Naive thymus-derived CD8-positive, alpha-beta T cell (primary cell): Measurements from ENCODE around the gene RRM1. TPM values are rescaled to one million over a fixed set of nuclear protein-coding genes. Genes with fewer than 3 reads are reported as not detected.
"Not testable (repeated sequence)": the region's sequence is repeated elsewhere in the genome, so short reads cannot be mapped to it uniquely, and the experiment has no call there.

Source experiments
- ATAC-seq, 2 donors: fragments of 150-1000 bp; cut with Tn5 transposase in 1 of 2; sonication (Bioruptor Pico), chemical (Tn5 transposase) in 1 of 2; 1 replicate in 1 of 2; 2 replicates in 1 of 2; pipeline ENCODE4 v1.10.0; 2021; ENCODE audit warnings: mild to moderate bottlenecking in 2 of 2, moderate library complexity in 2 of 2
- POLR2A ChIA-PET: fragments of 350-600 bp; sonication (Branson Sonifier 250); formaldehyde crosslinking; loops from one replicate; lab custom pipeline; 2021; ENCODE audit warnings: antibody characterized with exemption; lab: Charles Lee
- DNase-seq, 10 donors: peaks; one replicate each; pipeline versions ENCODE4 v3.0.0 to v3.0.0-alpha.2; 2020 to 2022
- H3K27ac Mint-ChIP-seq, 10 donors: one replicate each; pipeline ENCODE4 v1.8.0; 2020 to 2022; ENCODE audit warnings: mild to moderate bottlenecking in 10 of 10, mixed read lengths in 10 of 10, moderate library complexity in 4 of 10, inconsistent platforms in 1 of 10
- H3K27me3 Mint-ChIP-seq, 5 donors: one replicate each; pipeline ENCODE4 v1.8.0; 2021 to 2022; ENCODE audit warnings: mixed read lengths in 5 of 5
- H3K36me3 Mint-ChIP-seq, 3 donors: one replicate each; pipeline ENCODE4 v1.8.0; 2020 to 2022; ENCODE audit warnings: mixed read lengths in 3 of 3, mild to moderate bottlenecking in 2 of 3, inconsistent platforms in 1 of 3
- H3K4me1 Mint-ChIP-seq, 4 donors: one replicate each; pipeline ENCODE4 v1.8.0; 2021 to 2022; ENCODE audit warnings: mixed read lengths in 4 of 4
- H3K4me3 Mint-ChIP-seq, 10 donors: one replicate each; pipeline ENCODE4 v1.8.0; 2020 to 2022; ENCODE audit warnings: mild to moderate bottlenecking in 10 of 10, mixed read lengths in 10 of 10, moderate library complexity in 6 of 10, inconsistent platforms in 1 of 10
- H3K9me3 Mint-ChIP-seq, 9 donors: one replicate each; pipeline ENCODE4 v1.8.0; 2020 to 2022; ENCODE audit warnings: mixed read lengths in 9 of 9, mild to moderate bottlenecking in 3 of 9, inconsistent platforms in 1 of 9, moderate library complexity in 1 of 9
- polyA plus RNA-seq, 3 donors: library from polyadenylated mRNA; unstranded; fragments of 300-500 nt; fragmentation: Illumina TruSeq; gene quantifications; one replicate each; pipeline ENCODE4 v1.2.3, GENCODE V29; 2021
- total RNA-seq, 8 experiments: library from RNA in 2 of 8; stranded (reverse) in 2 of 8; gene quantifications; one replicate each; pipeline ENCODE4 v1.2.3 and lab custom pipeline; 2021 to 2026

The RRM1 gene
- total and polyA plus RNA-seq, 5 experiments from 2014 or later: 22.6 to 39.3 (median 27.0) TPM

DNA sequence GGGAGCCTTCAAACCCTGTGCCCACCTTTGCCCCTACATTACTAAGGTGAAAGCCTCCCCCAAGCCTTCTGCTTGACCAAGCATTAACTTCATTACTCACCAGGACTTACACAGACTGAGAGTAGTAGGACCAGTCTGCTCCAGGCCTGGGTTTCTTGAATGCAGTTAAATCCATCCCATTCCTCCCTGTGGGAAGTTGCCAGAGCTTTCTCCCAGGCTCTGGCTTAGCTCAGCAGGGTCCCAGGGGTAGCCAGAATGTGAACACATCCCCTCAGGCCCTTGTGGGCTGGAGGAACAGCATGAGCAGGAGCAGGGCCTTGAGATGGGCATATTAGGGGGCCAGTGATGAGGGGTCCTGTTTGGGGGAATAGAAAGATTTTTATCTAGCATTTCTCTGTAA, 59.9 kb downstream of the RRM1 start:
- H3K27ac Mint-ChIP-seq: no peak overlapping the region

DNA sequence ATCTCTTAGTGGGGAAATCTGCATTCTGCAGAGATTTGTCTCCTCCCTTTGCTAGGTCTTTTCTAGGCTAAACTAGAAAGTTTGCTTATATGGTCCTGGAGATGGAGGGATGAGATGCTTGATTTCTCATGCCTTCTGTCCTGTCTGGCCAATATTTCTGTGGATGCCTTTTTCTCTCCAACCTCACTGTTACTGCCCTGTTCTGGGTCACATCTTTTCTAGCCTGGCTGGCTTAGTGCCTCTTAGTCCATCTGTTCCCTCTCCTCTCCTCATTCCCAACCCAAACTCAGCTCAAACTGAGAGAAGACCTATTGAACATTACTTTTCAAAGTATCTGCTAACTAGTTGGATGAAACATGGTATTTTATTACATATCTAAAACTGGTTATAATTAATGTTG, 62.0 kb downstream of the RRM1 start:
- Mint-ChIP-seq H3K4me1 (no peaks in the 10 kb centered on the region), H3K27ac (no peak overlapping the region), H3K27me3 (peaks cover 0 to 5% (median 2%) of the 10 kb centered on the region in 5 donors), H3K4me3 (no peak overlapping the region), H3K9me3 (peaks cover 0 to 4% (median 0%) of the 10 kb centered on the region in 9 donors), H3K36me3 (peaks cover 0 to 2% (median 0%) of the 10 kb centered on the region in 3 donors)
- no peak for ATAC-seq
- POLR2A ChIA-PET: no interaction called here
- no peak for DNase-seq

More for the DNA sequence above, 59.9 kb downstream of the RRM1 start:
- Mint-ChIP-seq H3K4me1 (no peaks in the 10 kb centered on the region), H3K36me3 (peaks cover 0 to 2% (median 0%) of the 10 kb centered on the region in 3 donors), H3K27me3 (peaks cover 0 to 5% (median 2%) of the 10 kb centered on the region in 5 donors), H3K4me3 (no peak overlapping the region), H3K9me3 (peaks cover 0 to 4% (median 0%) of the 10 kb centered on the region in 9 donors)
- DNase-seq (no peak), ATAC-seq (no peak)
- POLR2A ChIA-PET: no interaction called here

DNA sequence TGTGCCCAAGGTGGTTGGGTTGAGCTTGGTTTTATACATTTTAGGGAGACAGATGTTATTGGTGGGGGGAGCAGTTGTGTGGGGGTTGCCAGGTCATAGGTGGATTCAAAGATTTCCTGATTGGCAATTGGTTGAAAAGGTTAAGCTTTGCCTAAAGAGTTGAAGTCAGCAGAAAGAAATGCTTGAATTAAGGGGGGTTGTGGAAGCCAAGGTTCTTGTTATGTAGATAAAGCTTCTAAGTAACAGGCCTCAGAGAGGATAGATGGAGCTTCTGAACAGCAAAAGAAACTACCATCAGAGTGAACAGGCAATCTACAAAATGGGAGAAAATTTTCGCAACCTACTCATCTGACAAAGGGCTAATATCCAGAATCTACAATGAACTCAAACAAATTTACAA, 64.2 kb downstream of the RRM1 start:
- H3K4me3 Mint-ChIP-seq, POLR2A ChIA-PET, DNase-seq, ATAC-seq, H3K27ac Mint-ChIP-seq, H3K4me1 Mint-ChIP-seq, H3K36me3 Mint-ChIP-seq, H3K9me3 Mint-ChIP-seq, H3K27me3 Mint-ChIP-seq: not testable (repeated sequence)

DNA sequence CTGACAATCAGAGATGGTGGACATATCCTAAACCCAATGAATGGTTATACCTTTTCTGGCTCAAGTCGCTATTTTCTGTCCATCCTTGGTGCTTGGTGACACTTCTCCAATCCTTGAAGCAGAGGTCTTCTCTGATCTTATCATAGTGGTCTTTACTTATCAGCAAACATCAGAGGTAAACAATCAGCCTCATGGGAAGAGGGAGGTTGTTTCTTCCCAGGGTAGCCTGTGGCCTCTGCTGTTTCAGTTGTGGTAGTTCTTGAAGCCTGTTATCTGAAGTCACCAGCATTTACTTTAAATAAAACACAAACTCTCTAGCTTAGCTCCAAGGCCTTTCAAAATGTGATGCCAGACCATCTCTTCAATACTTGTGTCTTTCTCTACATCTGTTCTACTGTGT, 66.7 kb downstream of the RRM1 start:
- H3K4me3 Mint-ChIP-seq: no peak overlapping the region
- peaks cover 0 to 2% (median 0%) of the 10 kb centered on the region in 3 donors for H3K36me3 Mint-ChIP-seq
- no peak for ATAC-seq
- H3K9me3 Mint-ChIP-seq: peaks cover 0 to 4% (median 0%) of the 10 kb centered on the region in 9 donors
- POLR2A ChIA-PET: no interaction called here
- H3K27ac Mint-ChIP-seq: no peak overlapping the region
- no peaks in the 10 kb centered on the region for H3K4me1 Mint-ChIP-seq
- no peak for DNase-seq
- H3K27me3 Mint-ChIP-seq: peaks cover 0 to 12% (median 3%) of the 10 kb centered on the region in 5 donors

DNA sequence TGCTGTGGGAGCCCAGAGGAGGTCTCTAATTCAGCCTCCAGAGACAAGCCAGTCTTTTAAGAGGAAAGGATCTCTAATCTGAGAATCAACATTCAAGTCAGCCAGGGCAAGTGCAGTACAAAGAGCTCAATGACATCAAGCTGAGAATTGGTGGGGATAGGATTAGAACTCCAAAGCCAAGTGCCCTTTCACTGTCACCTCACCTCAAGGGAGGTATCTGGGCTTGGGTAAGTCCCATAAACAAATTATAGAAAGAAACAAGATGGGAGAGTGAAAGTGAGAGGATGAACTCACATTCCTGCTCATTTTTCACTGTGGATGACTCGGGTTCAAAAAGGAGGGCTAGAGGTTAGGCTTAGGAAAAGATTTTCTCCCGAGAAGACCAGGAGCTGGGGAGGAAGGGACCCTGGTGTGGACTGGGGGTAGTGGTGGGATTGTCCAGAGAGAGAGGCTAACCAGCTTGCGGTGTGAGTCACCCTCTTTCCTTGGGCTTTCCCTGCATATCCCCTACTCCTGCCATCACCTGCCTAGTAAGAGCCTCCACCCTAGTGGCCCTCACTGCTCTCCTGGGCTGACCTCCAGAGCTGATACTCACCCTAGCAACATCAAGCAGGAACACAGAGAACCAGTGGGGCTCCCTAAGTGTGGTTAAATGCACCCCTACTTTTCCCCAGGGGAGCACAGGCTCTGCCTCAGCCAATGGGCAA, 70.4 kb downstream of the RRM1 start:
- H3K4me3 Mint-ChIP-seq: no peak overlapping the region
- H3K27ac Mint-ChIP-seq: no peak overlapping the region
- H3K36me3 Mint-ChIP-seq: no peaks in the 10 kb centered on the region
- POLR2A ChIA-PET: no interaction called here
- DNase-seq (no peak), ATAC-seq (no peak)
- no peaks in the 10 kb centered on the region for H3K4me1 Mint-ChIP-seq
- H3K9me3 Mint-ChIP-seq: no peaks in the 10 kb centered on the region
- H3K27me3 Mint-ChIP-seq: peaks cover 0 to 14% (median 3%) of the 10 kb centered on the region in 5 donors

DNA sequence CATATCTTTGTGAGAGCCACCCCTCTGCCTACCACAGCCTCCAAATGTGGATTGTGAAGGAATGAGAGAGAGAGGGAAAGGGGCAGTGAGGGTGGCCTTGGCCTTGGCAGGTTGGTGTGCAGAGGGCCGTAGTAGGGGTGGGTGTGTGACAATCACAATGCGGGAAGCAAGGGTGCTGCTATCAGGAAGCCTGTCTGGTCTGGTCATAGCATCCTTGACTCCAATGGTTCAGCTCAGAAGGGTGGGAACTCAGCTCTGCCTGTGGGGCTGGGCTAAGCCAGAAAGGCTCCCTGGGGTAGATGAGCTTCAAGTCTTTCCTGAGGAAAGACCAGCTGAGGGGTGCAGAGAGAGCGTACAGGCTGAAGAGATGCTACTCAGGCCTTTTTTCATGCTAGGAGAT, 72.7 kb downstream of the RRM1 start:
- ATAC-seq (no peak), DNase-seq (no peak)
- Mint-ChIP-seq H3K27ac (no peak overlapping the region), H3K4me3 (no peak overlapping the region), H3K36me3 (no peaks in the 10 kb centered on the region), H3K4me1 (no peaks in the 10 kb centered on the region), H3K9me3 (no peaks in the 10 kb centered on the region), H3K27me3 (peaks cover 0 to 14% (median 3%) of the 10 kb centered on the region in 5 donors)
- POLR2A ChIA-PET: no interaction called here

DNA sequence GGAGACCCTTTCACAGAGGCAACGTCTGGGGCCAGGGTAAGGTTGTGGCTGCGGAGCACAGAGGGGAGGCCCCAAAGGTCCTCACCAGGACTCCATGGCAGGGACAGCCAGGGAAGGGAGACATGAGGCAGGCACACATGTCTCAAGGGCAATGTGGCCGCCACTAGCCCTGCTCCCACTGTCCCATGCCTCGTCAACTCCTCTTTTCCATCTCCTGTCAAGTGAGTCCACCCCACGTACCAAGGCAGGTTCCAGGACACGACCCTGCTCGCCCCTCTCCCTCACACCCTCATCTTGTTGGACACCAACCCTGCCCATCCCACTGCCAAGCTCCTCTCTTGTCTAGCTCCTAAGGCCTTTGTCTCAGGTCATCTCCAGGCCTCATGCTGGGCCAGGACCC, 73.2 kb downstream of the RRM1 start:
- no peak overlapping the region for H3K4me3 Mint-ChIP-seq
- ATAC-seq (no peak), DNase-seq (no peak)
- no peak overlapping the region for H3K27ac Mint-ChIP-seq
- peaks cover 0 to 14% (median 3%) of the 10 kb centered on the region in 5 donors for H3K27me3 Mint-ChIP-seq
- no peaks in the 10 kb centered on the region for H3K36me3 Mint-ChIP-seq
- POLR2A ChIA-PET: no interaction called here
- H3K9me3 Mint-ChIP-seq: no peaks in the 10 kb centered on the region
- no peaks in the 10 kb centered on the region for H3K4me1 Mint-ChIP-seq

DNA sequence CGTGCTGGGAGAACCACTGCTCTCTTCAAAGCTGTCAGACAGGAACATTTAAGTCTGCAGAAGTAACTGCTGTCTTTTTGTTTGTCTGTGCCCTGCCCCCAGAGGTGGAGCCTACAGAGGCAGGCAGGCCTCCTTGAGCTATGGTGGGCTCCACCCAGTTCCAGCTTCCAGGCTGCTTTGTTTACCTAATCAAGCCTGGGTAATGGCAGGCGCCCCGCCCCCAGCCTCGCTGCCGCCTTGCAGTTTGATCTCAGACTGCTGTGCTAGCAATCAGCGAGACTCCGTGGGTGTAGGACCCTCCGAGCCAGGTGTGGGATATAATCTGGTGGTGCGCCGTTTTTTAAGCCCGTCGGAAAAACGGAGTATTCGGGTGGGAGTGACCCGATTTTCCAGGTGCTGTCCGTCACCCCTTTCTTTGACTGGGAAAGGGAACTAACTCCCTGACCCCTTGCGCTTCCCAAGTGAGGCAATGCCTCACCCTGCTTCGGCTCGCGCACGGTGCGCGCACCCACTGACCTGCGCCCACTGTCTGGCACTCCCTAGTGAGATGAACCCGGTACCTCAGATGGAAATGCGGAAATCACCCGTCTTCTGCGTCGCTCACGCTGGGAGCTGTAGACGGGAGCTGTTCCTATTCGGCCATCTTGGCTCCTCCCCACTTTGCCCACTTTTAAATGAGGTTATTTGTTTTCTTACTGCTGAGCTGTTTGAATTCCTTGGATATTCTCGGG, 81.2 kb downstream of the RRM1 start:
- Mint-ChIP-seq H3K27me3 (peaks cover 4 to 18% (median 15%) of the 10 kb centered on the region in 5 donors), H3K4me3 (peak overlapping the region in 2 of 10 donors; percentile 4 to 8)
- ATAC-seq, POLR2A ChIA-PET, H3K27ac Mint-ChIP-seq, H3K9me3 Mint-ChIP-seq, H3K4me1 Mint-ChIP-seq, DNase-seq, H3K36me3 Mint-ChIP-seq: not testable (repeated sequence)

DNA sequence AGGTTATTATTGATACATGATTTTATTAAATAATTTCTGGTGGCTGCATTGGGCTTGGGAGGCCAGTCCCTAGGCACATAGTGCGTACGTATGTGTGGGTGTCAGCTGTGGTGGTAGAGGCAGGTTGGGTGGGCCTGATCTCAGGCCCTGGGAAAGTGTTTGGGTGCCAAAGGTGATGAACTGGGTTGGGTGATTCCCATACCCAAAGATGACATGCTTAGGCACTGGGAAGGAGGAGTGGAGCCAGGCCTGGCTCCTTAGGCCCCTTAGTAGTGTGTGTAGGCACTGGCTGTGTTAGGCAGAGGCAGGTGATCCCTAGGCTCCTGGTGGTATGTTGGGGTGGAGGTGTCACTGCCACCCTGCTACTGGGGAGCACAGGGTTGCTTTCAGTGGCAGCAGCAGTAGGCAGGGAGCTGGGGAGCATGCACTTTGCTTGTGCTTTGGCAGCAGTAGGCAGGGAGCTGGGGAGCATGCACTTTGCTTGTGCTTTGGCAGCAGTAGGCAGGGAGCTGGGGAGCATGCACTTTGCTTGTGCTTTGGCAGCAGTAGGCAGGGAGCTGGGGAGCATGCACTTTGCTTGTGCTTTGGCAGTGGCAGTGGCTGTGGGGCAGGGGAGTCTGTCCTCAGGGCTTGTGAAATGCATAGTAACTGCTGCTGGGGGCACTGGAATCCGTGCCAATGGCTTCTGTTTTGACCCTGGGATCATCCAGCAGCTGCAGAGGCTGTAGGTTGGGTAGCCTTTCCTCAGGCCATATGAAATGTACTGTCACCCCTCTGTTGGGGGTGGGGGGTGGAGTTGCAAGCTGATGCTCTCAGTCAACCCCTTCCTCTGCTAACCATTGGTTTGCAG, 84.4 kb downstream of the RRM1 start:
- Mint-ChIP-seq H3K36me3 (peaks cover 0 to 6% (median 3%) of the 10 kb centered on the region in 3 donors), H3K9me3 (peaks cover 0 to 7% (median 0%) of the 10 kb centered on the region in 9 donors), H3K4me1 (no peaks in the 10 kb centered on the region), H3K4me3 (no peak overlapping the region), H3K27ac (no peak overlapping the region), H3K27me3 (peaks cover 4 to 21% (median 15%) of the 10 kb centered on the region in 5 donors)
- ATAC-seq: no peak
- no peak for DNase-seq
- POLR2A ChIA-PET: no interaction called here

DNA sequence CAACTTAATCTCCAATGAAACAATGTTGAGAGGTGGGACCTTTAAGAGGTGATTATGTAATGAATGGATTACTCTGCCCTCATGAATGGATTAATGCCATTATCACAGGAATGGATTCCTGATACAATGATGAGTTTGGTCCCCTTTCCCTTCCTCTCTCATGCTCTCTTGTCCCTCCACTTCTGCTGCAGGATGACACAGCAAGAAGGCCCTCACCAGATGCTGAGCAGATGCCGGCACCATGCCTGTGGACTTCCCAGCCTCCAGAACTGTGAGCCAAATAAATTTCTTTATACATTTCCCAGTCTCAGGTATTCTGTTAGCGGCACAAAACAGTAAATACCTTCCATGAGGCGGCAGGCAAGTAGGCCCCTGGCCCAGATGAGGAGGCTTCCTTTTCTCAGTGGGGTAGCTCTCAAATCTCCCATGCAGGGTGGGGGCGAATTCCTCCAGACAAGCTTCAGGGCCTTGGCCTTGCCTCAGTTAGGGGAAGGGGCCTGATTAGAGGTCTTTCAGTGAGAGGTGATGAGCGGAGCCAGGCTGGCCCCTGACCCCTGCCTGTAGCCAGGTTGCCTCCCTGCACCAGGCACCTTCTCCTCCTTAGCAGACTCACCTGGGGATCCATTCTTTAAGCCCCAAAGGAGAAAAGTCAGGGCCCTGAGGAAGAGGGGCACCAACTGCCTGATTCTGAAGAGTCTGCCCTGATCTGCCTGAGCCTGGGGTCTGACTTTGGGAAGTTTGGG, 86.0 kb downstream of the RRM1 start:
- POLR2A ChIA-PET: no interaction called here
- DNase-seq: no peak
- Mint-ChIP-seq H3K27me3 (peaks cover 4 to 21% (median 15%) of the 10 kb centered on the region in 5 donors), H3K9me3 (peaks cover 0 to 7% (median 0%) of the 10 kb centered on the region in 9 donors), H3K4me3 (no peak overlapping the region), H3K27ac (no peak overlapping the region), H3K36me3 (peaks cover 0 to 6% (median 3%) of the 10 kb centered on the region in 3 donors), H3K4me1 (peaks cover 0 to 2% (median 0%) of the 10 kb centered on the region in 4 donors)
- no peak for ATAC-seq

DNA sequence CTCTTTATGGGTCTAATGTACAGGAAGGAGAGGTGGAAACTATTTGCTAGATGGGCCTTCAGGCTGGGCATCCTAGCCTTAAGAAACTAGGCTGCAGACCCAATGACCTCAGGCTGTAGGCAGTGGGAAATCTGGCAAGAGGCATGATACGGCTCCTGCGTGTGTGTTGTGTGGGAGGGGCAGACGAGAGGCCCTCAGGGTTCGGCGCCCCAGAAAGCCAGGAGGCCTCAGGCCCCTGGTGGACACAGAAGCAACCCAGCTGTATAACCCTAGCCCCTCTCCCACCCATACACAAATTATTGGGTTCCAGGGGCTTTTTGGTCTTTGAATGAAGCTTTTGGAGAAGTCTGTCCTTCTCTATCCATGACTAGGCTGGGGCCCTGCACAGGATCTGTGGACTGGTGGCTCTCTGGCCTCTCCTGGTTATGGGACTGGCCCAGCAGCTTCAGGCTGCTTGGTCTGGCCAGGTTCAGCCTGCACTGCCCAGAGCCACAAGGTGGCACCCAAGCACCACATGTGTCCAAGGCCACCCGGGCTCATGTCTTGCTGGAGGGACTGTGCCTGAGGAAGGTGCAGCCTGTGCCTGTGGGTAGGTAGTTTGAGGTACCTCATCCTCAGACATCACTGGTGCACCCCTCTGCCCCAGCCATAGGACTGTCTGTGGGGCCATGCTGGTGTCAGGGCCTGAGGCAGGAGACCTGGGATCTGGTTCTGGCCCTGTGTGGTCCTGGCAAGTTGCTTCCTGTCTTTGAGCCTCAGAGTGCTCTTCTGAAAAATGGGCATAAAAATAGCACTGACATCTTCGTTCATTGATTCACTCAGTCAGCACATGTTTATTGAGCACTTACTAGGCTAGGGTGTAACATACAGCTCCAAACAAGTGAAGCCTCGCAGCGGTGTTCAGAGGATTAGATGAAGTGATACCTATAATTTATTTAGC, 87.5 kb downstream of the RRM1 start:
- H3K4me3 Mint-ChIP-seq: no peak overlapping the region
- POLR2A ChIA-PET: no interaction called here
- no peaks in the 10 kb centered on the region for H3K9me3 Mint-ChIP-seq
- ATAC-seq: no peak
- peaks cover 0 to 3% (median 0%) of the 10 kb centered on the region in 3 donors for H3K36me3 Mint-ChIP-seq
- no peak overlapping the region for H3K27ac Mint-ChIP-seq
- peak in 1 of 10 donors; percentile 2 for DNase-seq
- H3K4me1 Mint-ChIP-seq: peaks cover 0 to 3% (median 0%) of the 10 kb centered on the region in 4 donors
- H3K27me3 Mint-ChIP-seq: peaks cover 4 to 11% (median 10%) of the 10 kb centered on the region in 5 donors
